Dermis microvascular lymphatic vessel endothelial cell (primary cell): ENCODE results near the gene ADAM33. TPM values are rescaled to one million over a fixed set of nuclear protein-coding genes. Genes with fewer than 3 reads are reported as not detected.

Source experiments
- DNase-seq, 2 donors: peaks; one replicate each; pipeline versions ENCODE4 v3.0.0 to v3.0.0-alpha.2; 2010; ENCODE audit warnings: low read depth in 2 of 2
- total RNA-seq: library from RNA; depleted of rRNA; stranded (reverse); fragments of >200 nt; gene quantifications from 2 replicates; pipeline ENCODE4 v1.2.1, GENCODE V29; 2014

The ADAM33 gene
- total RNA-seq, 1 donor from 2014 or later = not detected

- DNase-seq = no peak
These were observed 8.2 kb upstream of the ADAM33 start for GRCh38 chr20:3689978-3690377.

DNA sequence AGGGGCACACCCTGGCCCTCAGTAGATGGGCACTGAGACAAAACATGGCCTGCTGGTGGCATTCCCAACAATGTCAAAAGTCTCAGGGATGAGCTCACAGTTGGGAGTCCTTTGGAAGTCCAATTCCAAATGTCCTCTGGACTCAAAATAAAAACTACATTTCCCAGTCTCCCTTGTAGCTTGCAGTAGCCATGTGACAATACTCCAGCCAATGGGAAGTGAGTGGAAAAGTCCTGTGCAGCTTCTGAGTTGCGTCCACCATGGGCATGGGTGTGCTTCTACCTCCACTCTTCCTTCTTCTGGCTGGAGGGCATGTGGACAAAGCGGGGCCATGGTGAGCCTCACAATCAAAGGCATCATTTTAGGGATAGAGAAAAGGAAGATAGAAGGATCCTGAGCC, 5.8 kb upstream of the ADAM33 start:
- peak; percentile 27 to 38 for DNase-seq

GRCh38 chr20:3686867-3687321, 5.1 kb upstream of the ADAM33 start:
- DNase-seq = no peak

- no peak for DNase-seq
These were observed 4.6 kb upstream of the ADAM33 start for GRCh38 chr20:3686421-3686820.

DNA sequence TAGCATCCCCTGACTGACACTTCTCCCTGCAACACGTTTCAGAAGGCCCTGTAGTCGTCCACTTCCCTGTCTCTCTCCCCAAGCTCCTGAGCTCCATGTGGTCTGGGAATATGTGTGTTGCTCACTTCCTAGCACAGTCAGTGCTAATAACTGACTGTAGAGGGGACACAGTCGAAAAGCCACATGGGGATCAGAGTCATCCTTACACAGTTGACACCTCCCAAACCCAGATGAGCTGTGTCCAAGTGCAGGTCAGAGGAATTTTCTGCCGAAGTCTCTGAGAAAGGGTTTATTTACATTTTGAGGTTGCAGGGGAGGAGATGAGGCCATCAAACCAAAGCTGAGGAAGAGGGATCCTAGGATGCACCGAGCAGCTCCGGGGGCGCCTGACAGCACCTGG, 3.5 kb upstream of the ADAM33 start:
- DNase-seq = no peak

DNA sequence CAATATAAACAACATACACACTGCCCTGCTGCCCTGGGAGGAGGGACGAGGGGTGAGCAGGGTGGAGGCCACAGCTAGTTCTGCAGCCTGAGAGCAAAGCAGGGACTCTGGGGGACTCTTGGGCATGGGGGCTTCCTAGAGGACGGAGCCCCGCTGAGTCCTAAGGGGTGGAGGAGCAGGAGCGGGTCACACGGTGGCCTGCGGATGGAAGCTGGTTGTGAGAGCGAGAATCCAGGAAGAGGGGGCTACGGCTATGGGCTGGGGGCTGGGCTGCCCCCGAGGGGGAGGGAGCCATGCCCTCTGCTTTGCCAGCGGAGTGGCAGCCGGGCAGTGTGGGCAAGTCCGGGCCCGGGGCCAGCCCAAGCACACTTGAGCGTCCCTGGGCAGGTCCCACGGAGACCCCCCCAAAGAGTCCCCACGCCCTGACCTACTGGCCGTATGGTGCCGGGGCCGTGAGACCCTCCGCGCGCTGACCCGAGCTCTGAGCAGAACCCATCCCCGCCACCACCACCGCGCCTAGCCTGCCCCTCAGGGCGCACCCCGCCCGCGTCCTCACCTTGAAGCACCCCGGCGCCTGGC, 369 bp downstream of the ADAM33 start:
- DNase-seq = no peak

DNA sequence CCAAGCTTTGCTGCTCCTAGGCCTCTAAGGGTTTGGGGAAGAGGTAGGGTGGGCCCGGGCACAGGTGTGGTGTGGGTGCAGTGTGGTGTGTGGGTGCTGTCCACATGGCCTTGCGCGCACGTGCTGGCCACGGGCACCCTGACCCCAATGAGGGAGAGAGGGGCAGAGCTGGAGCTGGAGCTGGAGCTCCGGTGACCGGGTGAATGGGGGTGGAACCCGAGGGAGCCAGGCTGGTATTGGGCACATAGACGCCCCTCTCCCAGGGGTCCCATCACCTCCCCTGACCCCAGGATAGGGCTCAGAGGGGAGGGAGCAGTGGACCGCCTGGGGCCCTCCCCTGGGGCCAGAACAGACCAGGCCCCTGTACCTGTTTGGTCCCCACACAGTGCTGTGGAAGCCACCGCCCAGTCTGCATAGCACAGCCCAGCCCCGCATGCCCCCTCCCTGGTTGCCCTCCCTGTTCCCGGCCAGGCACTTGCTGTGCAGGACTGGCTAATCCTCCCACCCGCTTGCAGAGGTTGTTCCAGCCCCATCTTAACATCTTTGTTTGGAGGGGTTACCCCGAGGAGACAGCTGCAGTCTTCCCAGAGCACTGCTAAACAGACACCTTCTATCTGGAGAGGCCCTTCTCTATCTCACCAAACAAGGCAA, 984 bp downstream of the ADAM33 start:
- no peak for DNase-seq

DNA sequence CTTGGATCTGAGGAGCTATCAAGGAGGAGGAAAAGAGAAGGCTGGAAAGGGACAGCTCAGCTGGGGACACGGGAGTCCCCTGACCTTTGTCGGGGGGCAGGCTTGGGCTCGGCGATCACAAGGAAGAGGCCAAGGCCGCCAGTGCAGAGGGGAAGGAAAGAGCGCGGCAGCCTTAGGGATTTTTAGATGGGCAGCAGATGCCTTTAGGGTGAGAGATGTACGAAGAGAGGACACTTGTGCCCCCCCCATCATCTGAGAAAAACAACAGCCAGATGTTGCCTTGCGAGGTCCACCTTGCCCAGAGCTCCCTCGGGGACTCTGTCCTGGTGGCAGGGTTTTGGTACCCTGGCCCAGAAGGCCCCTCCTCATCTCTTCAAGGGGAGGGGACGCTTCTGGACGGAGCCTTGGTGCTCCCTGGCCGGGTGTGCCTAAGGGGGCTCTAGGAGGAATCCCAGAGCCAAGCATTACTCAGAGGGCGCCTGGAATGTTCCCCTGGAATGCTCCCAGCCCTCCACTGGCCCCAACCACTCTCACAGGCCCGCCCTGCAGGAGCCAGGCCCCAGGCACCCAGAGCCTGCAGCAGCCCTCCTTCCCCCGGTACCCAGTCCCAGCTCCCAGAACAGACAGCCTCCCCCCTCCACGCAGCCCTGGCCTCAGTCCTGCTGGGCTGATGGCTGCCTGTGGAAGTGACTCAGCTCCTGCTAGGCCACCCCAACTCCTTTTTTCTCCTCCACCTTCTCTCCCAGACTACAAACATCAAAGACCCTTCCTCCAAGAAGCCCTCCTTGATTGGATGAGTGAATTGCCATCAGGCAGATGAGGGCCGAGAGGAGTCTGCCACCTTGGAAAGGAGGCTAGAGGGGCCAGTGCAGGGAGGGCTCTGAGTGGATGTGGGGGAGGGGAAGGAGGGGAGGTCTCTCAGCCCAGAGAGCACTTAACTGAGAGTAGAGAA, 1.8 kb downstream of the ADAM33 start:
- no peak for DNase-seq

DNA sequence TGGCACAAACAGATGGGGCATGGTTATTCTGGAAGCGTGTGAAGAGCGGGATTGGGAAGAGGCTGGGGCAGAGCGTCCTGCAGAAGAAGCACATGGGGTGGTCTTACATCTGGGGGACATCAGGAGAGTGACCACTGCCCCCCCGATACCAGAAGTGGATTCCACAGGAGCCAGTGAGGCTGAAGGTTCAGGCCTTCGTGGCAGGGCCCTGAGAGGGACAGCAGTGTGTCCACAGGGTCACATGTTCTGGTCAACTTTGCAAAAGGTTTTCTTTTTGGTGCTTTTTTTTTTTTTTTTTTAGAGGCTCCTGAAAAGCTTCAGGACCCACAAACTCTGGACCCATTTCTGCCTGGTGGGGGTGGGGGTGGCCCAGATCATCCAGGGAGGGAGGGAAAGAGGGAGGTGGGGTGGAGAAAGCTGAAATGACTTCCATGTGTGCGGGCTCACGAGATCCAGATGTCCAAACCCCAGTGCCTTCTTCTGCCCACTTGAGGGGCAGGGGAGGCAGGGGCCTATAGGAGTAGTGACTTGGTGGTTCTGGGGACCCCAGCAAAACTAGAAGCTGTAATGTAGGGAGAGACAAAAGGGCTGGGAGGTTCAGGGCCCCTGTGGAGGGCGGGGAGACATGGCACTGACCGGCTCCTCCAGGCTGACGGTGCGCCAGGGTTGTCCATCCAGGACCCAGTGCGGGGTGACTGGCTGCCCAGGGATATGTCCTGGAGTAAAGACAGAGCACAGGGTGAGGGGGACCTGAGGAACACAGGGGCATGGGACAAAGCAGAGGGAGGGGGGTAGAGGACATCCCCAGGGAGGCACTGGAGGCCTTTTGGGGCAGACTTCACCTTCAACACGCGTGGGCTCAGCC, 2.7 kb downstream of the ADAM33 start:
- DNase-seq = no peak

DNA sequence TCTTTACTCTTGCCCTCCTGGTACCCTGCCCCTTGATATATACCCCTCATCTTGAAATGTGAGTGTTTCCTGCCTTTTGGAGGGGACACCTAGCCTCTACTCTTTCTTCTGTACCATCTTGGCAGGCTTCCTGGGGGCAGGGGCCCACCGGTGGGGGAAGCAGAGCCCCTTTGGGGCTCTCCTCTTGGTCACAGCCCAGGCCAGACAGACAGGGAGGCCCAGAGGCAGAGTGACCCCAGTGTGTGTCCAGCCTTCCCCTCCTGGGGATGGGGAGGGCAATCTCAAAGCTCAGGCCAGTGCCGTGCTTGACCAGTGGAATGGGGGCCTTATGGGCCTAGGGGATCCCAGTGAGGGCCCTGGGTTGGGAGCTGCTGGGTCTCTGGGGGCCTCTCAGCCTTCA, 3.6 kb downstream of the ADAM33 start:
- DNase-seq = no peak

GRCh38 chr20:3677733-3678132, 4.1 kb downstream of the ADAM33 start:
- no peak for DNase-seq

- DNase-seq = no peak
These were observed 6.6 kb downstream of the ADAM33 start for GRCh38 chr20:3674995-3675900.

- DNase-seq = no peak
These were observed 7.4 kb downstream of the ADAM33 start for GRCh38 chr20:3674447-3674846.

- DNase-seq = no peak
These were observed 8.4 kb downstream of the ADAM33 start for GRCh38 chr20:3673221-3674070.

DNA sequence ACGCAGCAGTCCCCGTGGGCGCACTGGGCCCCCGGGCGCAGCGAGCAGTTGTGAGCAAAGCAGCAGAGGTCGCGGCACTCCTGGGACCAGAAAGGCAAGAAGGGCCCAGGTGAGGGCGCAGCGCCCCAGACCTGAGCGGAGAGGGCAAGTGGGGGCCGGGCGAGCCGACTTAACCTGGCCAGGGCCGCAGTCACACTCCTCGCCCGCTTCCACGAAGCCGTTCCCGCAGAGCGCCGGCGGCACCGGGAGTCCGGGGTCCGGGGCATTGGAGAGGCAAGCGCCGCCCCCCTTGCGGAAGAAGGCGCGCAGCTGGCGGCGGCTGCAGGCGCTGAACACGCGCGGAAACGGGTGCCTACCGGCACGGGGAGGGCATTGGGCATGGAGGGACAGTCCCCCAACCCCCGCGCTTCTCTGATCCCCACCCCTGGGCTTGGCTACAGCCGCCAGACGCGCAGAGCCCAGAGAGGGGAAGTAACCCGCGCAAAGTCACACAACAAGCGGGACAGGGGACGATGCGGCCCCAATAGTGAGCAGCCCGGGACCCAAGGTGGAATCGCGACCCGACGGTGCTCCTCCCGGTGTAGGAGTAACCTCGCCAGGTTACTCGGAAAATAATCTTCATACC, 9.2 kb downstream of the ADAM33 start:
- no peak for DNase-seq

GRCh38 chr20:3671986-3672546, 9.7 kb downstream of the ADAM33 start:
- DNase-seq = no peak

- DNase-seq = no peak
These were observed 10.9 kb downstream of the ADAM33 start for GRCh38 chr20:3670945-3671344.

- DNase-seq = no peak
These were observed 11.3 kb downstream of the ADAM33 start for GRCh38 chr20:3670511-3670910.
